ENCODE results near the gene ELL3.
"Not testable (repeated sequence)": the region's sequence is repeated elsewhere in the genome, so short reads cannot be mapped to it uniquely, and the experiment has no call there.

The ELL3 gene, protein sequence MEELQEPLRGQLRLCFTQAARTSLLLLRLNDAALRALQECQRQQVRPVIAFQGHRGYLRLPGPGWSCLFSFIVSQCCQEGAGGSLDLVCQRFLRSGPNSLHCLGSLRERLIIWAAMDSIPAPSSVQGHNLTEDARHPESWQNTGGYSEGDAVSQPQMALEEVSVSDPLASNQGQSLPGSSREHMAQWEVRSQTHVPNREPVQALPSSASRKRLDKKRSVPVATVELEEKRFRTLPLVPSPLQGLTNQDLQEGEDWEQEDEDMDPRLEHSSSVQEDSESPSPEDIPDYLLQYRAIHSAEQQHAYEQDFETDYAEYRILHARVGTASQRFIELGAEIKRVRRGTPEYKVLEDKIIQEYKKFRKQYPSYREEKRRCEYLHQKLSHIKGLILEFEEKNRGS

GRCh38 chr15:43776718-43777266 is at the start of gene ELL3:
ELL3 (minus strand) TSS chr15:43776966; CDS start chr15:43776901, 65 bp downstream.
- DNase-seq = peak; percentile 49

DNA sequence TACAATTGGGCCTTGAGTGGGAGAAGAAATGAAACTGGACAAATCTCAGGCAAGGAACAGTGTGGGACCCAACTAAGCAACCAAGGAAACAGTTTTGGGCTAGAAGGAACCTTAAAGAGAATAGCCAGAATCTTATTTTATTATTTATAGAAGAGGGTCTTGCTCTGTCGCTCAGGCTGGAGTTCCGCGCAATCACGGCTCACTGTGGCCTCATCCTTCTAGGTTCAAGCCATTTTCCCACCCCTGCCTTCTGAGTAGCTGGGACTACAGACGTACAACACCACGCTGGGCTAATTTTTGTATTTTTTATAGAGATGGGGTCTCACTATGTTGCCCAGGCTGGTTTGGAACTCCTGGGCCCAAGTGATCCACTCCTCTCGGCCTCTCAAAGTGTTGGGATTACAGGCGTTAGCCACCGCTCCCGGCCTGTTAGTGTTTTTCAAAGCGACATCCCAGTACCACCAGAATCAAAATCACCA is 49.3 kb upstream of the ELL3 start:
- DNase-seq = no peak

GRCh38 chr15:43825305-43825704 is 48.5 kb upstream of the ELL3 start:
- not testable (repeated sequence) for DNase-seq

DNA sequence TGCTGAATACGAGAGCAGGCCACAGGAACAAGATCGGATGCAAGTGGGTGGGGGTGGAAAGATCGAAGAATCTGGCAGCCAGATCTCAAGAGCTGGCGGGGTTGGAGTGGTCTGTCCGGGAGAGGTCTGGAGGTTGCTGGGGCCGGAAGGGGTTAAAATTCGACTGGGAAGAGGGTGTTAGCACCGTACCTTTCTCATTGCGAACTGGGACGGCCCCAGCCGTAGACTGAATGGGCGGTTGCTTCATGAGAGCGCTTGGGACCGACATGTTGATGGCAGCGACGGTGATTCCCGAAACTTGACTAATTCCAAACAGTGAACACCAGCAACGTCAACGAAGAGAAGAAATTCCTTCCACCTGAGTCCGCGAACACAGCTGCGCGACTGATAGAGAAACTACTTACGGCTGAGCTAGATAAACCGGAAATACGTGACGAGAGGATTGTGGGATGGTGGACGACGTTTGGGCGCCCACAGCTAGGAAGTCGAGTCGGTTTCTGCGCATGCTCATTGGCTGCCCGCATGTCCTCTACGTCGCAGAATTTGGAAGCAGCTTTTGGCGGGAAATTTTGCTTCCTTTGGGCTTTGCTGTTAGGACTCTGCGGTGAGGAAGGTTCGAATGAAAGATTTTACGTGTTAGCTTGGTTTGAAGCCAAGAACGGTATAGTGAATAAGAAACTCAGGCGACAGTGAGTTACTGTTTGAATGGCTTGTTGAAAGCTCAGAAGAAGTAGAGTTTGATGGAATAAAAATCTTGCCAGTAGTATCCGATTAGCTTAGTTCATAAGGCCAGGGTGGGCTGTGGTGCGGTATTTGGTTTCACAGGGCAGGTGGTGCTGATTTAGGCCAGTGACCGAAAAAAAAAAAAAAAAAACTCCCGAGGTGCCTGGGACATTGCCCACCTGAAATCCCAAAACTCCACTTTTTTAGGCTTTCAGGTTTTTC is 47.8 kb upstream of the ELL3 start, which contains the start of gene MFAP1:
Gene MFAP1, minus strand, starts transcription at position 389 of the 945 bp plus-strand sequence. Its CDS starts 121 bp downstream, at position 268.
- DNase-seq = peak; percentile 89

- no peak for DNase-seq
Measured at GRCh38 chr15:43821505-43821904, 44.7 kb upstream of the ELL3 start.

DNA sequence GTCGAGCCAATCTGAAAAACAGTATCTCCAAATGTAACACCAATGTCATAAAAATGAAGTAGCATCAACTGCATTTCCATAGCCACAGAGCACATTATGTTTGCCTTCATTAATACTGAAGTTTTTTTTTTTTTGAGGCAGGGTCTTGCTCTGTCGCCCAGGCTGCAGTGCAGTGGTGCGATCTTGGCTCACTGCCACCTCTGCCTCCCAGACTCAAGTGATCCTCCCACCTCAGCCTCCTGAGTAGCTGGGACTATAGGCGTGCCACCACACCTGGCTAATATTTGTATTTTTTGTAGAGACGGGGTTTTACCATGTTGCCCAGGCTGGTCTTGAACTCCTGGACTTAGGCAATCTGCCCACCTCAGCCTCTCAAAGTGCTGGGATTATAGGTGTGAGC is 38.3 kb upstream of the ELL3 start:
- DNase-seq = not testable (repeated sequence)

DNA sequence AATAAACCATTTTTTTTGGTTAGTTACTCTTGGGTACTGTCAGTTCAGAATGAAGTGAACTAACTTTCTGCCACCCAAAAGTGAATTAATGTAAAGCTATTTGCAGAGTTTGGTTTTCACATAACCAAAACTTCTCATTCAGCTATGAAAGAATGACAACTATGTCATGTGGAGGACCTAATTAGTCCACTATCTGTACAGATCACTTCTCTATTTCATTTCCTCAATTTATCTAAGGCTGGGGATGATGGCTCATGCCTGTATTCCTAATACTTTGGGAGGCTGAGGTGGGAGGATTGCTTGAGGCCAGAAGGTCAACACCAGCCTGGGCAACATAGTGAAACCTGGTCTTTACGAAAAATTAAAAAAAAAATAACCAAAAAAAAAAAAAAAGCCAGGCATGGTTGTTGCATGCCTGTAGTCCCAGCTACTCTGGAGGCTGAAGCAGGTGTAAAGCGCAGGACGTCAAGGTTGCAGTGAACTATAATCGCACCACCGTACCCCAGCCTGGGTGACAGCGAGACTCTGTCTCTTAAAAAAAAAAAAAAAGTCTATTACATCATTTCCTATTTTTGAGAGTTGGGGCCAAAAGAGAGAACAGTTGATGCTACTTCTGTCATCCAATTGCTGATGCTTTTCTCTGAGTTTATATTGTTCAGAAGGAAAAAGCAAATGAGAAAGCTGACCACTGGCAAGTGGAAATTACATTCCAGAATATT is 32.4 kb upstream of the ELL3 start:
- no peak for DNase-seq

- no peak for DNase-seq
Measured at GRCh38 chr15:43808435-43808950, 31.7 kb upstream of the ELL3 start.

GRCh38 chr15:43802676-43803075 is 25.9 kb upstream of the ELL3 start:
- DNase-seq = not testable (repeated sequence)

DNA sequence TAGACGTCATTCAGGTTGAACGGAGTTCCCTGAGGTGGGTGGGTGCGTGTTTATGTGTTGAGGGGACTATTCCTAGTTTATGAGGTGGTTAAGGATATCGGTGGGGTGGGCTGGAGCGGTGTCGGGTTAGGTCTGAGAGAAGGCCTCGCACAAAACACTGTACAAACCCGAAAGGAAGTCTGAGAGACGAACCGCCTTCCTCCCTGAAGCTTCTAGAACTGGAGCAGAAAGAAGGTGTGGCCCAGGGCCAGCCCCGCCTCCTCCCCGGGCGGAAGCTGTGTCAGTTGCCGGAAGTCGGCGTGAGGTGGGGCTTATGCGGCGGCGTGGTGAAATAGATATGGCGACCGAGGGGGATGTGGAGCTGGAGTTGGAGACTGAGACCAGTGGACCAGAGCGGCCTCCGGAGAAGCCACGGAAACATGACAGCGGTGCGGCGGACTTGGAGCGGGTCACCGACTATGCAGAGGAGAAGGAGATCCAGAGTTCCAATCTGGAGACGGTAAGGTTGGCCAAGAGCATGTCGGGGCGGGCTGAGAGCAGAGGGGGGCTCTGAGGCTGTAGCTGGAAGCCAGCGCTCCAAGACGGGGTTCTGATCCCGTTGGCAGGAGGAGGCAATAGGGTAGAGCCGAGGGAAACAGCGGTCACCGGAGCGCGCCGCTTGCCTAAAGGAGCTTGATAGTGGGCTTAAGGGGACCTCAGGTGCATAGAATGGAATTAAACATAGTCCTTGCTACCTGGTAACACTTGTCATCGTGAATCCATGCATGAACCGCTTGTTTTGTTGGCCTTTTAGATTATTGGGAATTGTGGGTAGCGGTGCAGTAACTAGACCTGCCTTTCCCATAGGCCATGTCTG is 23.7 kb upstream of the ELL3 start, which contains the start of gene HYPK:
Gene HYPK, plus strand, starts transcription at position 314 of the 856 bp plus-strand sequence. Its CDS starts 24 bp downstream, at position 338.
- peak; percentile 38 for DNase-seq

DNA sequence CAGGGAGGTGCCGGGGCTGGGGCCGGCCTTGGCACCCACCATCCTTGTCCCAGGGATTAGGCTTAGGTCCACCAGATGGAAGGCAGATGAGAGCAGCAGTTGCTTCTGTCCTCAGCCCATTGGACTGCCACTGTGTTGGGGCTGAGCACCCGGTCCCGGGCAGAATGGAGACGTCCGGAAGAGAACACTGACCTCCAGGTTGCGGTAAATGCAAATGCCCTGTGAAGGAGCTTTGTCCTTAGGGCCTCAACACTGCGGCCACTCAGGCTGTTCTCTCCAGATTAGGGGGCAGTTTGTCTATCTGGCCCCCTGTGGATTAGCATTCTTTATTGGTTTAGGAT is 23.1 kb upstream of the ELL3 start, which contains the start of gene SERINC4:
Gene SERINC4, minus strand, starts transcription at position 276 of the 341 bp plus-strand sequence. Its CDS starts 234 bp downstream, at position 42.
- DNase-seq = no peak

GRCh38 chr15:43799209-43799944 is 22.6 kb upstream of the ELL3 start:
- no peak for DNase-seq

DNA sequence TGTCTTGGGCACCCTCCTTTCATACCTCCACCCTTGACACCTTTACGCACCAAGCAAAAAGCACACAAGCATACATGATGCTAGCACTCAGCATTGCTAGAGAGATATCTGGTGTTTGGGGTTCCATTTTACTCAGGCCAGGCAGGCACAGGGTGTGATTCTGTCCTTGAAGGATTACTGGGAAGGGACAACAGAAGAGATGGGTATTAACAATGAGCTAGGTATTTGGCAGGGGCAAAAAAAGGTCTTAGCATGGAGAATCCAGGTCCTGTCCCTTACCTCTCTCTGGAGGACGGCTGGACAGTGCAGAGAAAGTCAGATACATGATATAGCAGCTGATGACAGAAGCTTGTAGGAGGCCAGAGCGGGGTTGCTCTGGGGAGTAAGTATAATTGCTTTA is 19.8 kb upstream of the ELL3 start:
- no peak for DNase-seq

- DNase-seq = no peak
Measured at GRCh38 chr15:43795997-43796396, 19.2 kb upstream of the ELL3 start.

- no peak for DNase-seq
Measured at GRCh38 chr15:43795197-43795596, 18.4 kb upstream of the ELL3 start.

DNA sequence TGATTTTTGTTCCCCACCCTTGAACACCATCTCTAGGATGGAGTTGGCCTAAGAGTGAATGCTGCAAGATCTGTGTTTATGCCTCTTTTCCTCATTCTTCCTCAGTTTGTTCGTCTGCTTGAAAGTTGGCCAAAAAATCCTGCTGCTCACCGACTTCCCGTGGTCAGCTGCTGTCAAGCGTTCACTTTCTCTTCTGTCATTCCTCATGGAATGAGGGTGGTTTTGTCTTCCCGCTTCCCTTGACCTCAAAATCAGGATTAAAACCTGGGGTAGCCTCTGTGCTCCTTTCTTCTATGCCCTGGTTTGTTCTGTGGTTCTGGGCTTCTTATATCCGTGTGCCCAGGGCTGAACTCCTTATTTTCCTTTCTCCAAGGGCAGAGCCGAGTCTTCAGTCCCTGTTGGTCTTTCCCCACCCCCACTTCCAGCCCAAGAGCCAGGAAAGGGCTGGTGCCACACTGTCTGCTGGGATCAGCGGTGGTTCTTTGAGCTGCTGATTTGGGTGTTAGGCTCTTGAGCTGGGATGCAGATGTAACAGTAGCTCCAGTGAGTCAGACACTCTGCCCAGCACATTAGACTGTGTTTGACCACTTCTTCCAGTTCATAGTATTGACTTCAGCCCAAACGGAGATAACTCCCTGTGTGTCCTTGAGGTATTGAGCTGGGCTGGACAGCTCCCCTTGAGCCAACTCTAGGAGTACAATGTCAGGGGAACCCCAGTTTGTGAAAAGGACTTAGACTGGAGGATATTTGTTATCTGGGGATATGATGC is 17.7 kb upstream of the ELL3 start:
- no peak for DNase-seq

- no peak for DNase-seq
Measured at GRCh38 chr15:43793647-43794046, 16.9 kb upstream of the ELL3 start.

DNA sequence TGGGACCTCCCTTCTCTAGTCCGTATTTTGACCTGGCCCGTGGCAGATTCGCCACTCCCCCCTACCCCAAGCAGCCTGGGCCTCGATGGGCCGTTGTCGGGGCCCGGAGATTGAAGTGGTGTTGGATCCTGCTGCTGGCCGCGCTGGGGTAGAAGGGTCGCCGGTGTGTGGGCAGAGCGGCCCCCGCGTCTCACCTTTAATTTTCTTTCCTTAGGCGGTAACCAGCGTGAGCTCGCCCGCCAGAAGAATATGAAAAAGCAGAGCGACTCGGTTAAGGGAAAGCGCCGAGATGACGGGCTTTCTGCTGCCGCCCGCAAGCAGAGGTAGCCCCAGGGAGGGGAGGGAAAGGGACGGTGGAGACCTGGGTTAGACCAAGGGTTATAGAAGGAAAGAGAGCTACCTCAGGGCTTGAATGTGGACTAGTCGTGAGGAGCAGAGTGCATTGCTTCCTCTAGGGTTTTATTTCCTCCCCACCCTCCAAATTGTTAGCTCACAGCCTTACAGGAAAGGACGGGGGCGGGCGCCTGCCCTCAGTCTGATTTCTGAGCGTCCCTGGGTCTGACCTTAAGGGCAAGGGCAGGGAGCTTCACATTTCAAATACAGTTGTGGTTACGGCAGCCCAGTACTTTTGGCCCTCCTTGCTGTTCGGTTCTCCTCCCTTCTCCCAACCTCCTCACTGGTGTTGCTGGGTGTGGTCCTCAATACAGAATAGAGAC is 16.2 kb upstream of the ELL3 start:
- DNase-seq = no peak
